D721Med (cell line): ENCODE results near the gene TFE3.
"Not testable (repeated sequence)": the region's sequence is repeated elsewhere in the genome, so short reads cannot be mapped to it uniquely, and the experiment has no call there.

ENCODE experiments used
- DNase-seq: peaks from one replicate; pipeline ENCODE4 v3.0.0; 2011; ENCODE audit warnings: low spot score; ENCODE audit not compliant: insufficient read length
- FAIRE-seq: peaks from 2 replicates; lab custom pipeline; 2011; peaks lifted over from hg19 to GRCh38; lab: Jason Lieb, UNC
- TF ChIP-seq, protein P1 (sequence below): IDR thresholded peaks from 2 replicates; pipeline ENCODE4 v1.5.1; 2012; ENCODE audit warnings: mild to moderate bottlenecking, control low read depth; ENCODE audit not compliant: insufficient read depth; ENCODE audit errors: missing control alignments

TFE3 gene

GRCh38 chrX:48992341-48992740, 50.8 kb downstream of the TFE3 start:
- TF ChIP-seq, protein P1, sequence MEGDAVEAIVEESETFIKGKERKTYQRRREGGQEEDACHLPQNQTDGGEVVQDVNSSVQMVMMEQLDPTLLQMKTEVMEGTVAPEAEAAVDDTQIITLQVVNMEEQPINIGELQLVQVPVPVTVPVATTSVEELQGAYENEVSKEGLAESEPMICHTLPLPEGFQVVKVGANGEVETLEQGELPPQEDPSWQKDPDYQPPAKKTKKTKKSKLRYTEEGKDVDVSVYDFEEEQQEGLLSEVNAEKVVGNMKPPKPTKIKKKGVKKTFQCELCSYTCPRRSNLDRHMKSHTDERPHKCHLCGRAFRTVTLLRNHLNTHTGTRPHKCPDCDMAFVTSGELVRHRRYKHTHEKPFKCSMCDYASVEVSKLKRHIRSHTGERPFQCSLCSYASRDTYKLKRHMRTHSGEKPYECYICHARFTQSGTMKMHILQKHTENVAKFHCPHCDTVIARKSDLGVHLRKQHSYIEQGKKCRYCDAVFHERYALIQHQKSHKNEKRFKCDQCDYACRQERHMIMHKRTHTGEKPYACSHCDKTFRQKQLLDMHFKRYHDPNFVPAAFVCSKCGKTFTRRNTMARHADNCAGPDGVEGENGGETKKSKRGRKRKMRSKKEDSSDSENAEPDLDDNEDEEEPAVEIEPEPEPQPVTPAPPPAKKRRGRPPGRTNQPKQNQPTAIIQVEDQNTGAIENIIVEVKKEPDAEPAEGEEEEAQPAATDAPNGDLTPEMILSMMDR, result no peak
- peak; percentile 96 for FAIRE-seq

GRCh38 chrX:48989483-48989882, 53.7 kb downstream of the TFE3 start:
- DNase-seq (no peak), FAIRE-seq (no peak)
- TF ChIP-seq, protein P1, result no peak

More at GRCh38 chrX:48992341-48992740, 50.8 kb downstream of the TFE3 start:
- peak; percentile 51 for DNase-seq

- FAIRE-seq, result no peak
- no peak for DNase-seq
- TF ChIP-seq, protein P1, result no peak
Measured at GRCh38 chrX:48983896-48984295, 59.3 kb downstream of the TFE3 start.

DNA sequence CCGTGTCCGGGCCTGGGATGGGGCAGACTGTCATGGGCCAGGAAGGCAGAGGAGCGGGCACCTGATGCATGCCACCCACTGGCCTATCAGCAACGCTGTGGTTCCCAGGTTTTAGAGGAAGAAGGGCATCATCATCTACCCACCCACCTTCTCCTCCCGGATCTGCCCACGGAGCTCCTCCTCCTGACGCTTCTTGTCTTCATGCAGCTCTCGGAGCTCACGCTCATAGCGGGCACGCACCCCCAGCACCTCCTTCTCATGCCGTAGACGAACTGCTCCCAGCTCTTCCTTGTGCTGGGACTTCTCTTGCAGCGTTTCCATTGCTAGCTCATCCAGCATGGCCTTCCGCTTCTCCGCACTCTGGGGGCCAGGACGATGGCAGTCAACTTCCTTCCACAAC, 60.1 kb downstream of the TFE3 start:
- FAIRE-seq (no peak), DNase-seq (no peak)
- TF ChIP-seq, protein P1, result no peak

DNA sequence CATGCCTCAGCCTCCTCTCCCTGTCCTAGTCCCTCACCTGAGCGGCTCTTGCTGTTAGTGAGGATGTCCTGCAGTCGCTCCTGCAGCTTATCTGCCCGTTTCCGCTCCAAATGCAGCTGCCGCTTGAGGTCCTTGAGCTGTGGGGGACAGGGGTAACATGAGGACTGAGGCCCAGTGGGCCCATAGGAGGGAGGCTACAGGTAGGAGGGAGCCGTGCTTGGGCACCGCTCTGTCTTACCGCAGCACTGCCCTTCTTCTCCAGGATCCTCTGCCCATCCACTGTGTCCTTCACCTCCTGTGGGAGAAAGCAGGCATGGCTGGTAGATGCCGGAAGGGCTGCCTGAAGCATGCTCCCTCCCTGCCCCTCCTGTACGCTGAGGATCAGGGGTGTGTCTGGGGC, 62.0 kb downstream of the TFE3 start:
- DNase-seq (no peak), FAIRE-seq (no peak)
- TF ChIP-seq, protein P1, result no peak

DNA sequence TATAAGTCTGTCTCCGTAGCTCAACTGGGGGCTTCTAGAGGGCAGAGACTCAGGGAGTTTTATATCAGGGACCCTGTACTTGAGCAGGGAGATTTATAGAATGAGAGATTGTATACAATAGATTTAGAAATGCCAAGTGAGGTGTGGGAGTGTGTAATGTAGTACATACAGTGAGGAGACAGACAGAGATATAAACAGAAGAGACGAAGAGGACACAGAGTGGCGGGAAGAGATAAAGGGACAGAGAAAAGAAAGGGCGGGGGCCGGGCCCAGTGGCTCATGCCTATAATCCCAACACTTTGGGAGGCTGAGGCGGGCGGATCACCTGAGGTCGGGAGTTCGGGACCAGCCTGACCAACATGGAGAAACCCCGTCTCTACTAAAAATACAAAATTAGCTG, 62.8 kb downstream of the TFE3 start:
- FAIRE-seq, DNase-seq: not testable (repeated sequence)
